Measurements from ENCODE around the gene DCAKD. TPM values are rescaled to one million over a fixed set of nuclear protein-coding genes. Genes with fewer than 3 reads are reported as not detected.

Gene DCAKD
- total RNA-seq, 1 experiment from 2014 or later, result 15.1 TPM

DNA sequence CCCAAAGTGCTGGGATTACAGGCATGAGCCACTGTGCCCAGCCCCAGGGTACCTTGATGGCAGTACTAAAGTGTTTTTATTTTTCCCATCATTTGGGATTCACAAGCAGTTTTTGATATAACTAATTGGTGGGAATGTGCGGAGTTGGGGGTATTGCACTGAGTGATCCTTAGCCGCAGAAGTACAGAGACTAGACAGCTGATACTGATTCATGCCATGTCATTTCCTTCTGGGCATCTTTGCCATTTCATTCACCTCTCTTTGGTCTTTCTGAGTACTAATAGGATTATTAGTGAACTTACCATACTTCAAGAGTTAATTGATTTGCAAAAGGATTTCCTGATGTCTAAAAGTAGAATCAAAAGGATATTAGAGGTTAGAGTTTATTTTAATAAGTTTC is 19.4 kb upstream of the DCAKD start:
- POLR2A ChIA-PET, result no interaction called here
- no peaks in the 10 kb centered on the region; the same call in 1 of the 2 replicates for H3K36me3 ChIP-seq (ENCODE audit: control insufficient read depth, insufficient read depth, low read length)

DNA sequence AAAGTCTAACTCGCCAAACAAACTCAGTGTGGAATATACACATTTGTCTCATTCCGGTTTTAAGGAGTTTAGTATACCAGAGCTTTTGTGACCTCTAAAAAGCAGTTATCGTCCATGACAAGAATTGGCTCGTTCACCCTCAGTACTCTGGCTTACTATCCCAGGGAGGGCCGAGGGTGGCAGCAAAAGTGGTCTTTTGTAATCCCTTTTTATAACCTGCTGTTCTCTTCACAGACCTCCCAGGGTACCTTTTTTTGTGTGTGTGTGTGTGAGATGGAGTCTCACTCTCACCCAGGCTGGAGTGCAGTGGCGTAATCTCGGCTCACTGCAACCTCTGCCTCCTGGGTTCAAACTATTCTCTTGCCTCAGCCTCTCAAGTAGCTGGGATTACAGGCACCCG is 18.6 kb upstream of the DCAKD start:
- H3K27me3 Mint-ChIP-seq (ENCODE audit: insufficient read depth, unreplicated experiment), result no peaks in the 10 kb centered on the region
- BruUV-seq (replicated peaks), result no TSS peak
- intact Hi-C loops (cut with micrococcal nuclease; ENCODE audit: unreplicated experiment), result no loop called here
- ChIA-PET CTCF (no interaction called here), POLR2A (no interaction called here)
- no peak overlapping the region for H3K4me3 ChIP-seq (ENCODE audit: low read depth, low read length)
- no peaks in the 10 kb centered on the region for H3K9me3 ChIP-seq
- no peaks in the 10 kb centered on the region; the same call in 1 of the 2 replicates for H3K36me3 ChIP-seq (ENCODE audit: control insufficient read depth, insufficient read depth, low read length)
- H3K4me3 Mint-ChIP-seq (ENCODE audit: unreplicated experiment), result no peak overlapping the region
- TF ChIP-seq, protein P1, sequence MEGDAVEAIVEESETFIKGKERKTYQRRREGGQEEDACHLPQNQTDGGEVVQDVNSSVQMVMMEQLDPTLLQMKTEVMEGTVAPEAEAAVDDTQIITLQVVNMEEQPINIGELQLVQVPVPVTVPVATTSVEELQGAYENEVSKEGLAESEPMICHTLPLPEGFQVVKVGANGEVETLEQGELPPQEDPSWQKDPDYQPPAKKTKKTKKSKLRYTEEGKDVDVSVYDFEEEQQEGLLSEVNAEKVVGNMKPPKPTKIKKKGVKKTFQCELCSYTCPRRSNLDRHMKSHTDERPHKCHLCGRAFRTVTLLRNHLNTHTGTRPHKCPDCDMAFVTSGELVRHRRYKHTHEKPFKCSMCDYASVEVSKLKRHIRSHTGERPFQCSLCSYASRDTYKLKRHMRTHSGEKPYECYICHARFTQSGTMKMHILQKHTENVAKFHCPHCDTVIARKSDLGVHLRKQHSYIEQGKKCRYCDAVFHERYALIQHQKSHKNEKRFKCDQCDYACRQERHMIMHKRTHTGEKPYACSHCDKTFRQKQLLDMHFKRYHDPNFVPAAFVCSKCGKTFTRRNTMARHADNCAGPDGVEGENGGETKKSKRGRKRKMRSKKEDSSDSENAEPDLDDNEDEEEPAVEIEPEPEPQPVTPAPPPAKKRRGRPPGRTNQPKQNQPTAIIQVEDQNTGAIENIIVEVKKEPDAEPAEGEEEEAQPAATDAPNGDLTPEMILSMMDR (IDR thresholded peaks at IDR 0.05; ENCODE audit: insufficient read depth in 1 of 2, low read depth in 1 of 2, low read length in 1 of 2, severe bottlenecking in 1 of 2, unreplicated experiment in 1 of 2), result no peak
- H3K4me1 ChIP-seq, result 0 out of 2 replicates have a peak, but pooled peaks cover under 1% of the 10 kb centered on the region
- no peaks in the 10 kb centered on the region for H3K27me3 ChIP-seq (replicated peaks; ENCODE audit: control insufficient read depth, insufficient read depth, low read length)
- no peaks in the 10 kb centered on the region for H3K9me3 Mint-ChIP-seq (ENCODE audit: unreplicated experiment)
- H3K27ac Mint-ChIP-seq (ENCODE audit: unreplicated experiment), result no peak overlapping the region
- DNase-seq, result no peak
- H3K36me3 Mint-ChIP-seq (ENCODE audit: insufficient read depth, unreplicated experiment), result peaks cover 47% of the 10 kb centered on the region
- H3K4me1 Mint-ChIP-seq (ENCODE audit: low read depth, unreplicated experiment), result peaks cover 1% of the 10 kb centered on the region

More for the DNA sequence above, 19.4 kb upstream of the DCAKD start:
- Histone ChIP-seq H3K9me3 (no peaks in the 10 kb centered on the region), H3K4me1 (no peaks in the 10 kb centered on the region), H3K4me3 (ENCODE audit: low read depth, low read length) (no peak overlapping the region), H3K27me3 (replicated peaks; ENCODE audit: control insufficient read depth, insufficient read depth, low read length) (no peaks in the 10 kb centered on the region)
- BruUV-seq (replicated peaks), result no TSS peak
- Mint-ChIP-seq H3K9me3 (ENCODE audit: unreplicated experiment) (no peaks in the 10 kb centered on the region), H3K27ac (ENCODE audit: unreplicated experiment) (no peak overlapping the region), H3K4me1 (ENCODE audit: low read depth, unreplicated experiment) (no peaks in the 10 kb centered on the region), H3K27me3 (ENCODE audit: insufficient read depth, unreplicated experiment) (no peaks in the 10 kb centered on the region), H3K4me3 (ENCODE audit: unreplicated experiment) (no peak overlapping the region), H3K36me3 (ENCODE audit: insufficient read depth, unreplicated experiment) (peaks cover 55% of the 10 kb centered on the region)
- DNase-seq, result no peak
- intact Hi-C loops (cut with micrococcal nuclease; ENCODE audit: unreplicated experiment), result no loop called here
- CTCF ChIA-PET, result interaction anchor here (1.1 kb wide), 1 partner anchor 65 kb away, joined by 3 read pairs; the partner anchor contains the start of gene ACBD4
- TF ChIP-seq, protein P1 (IDR thresholded peaks at IDR 0.05; ENCODE audit: insufficient read depth in 1 of 2, low read depth in 1 of 2, low read length in 1 of 2, severe bottlenecking in 1 of 2, unreplicated experiment in 1 of 2), result no peak

DNA sequence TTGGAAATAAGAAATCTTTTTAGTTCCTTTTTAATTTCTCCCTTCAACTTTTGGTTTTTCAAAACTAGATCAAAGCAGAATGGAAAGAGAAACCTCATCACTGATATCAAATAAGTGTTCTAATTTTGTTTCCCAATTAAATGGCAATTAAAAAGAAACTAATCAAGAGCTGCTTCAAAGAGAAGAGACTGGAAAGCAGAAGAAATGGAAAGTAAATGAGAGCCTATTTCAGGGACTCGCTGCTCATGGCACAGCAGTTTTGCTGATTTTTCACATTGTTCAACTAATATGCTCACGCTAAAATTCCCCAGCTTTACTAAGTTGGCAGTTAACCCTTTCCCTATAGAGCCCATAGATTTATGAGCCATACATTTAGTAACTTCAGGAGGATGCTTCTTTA is 16.2 kb upstream of the DCAKD start:
- H3K9me3 ChIP-seq, result no peaks in the 10 kb centered on the region
- Mint-ChIP-seq H3K4me1 (ENCODE audit: low read depth, unreplicated experiment) (peaks cover 13% of the 10 kb centered on the region), H3K9me3 (ENCODE audit: unreplicated experiment) (no peaks in the 10 kb centered on the region), H3K27me3 (ENCODE audit: insufficient read depth, unreplicated experiment) (no peaks in the 10 kb centered on the region), H3K4me3 (ENCODE audit: unreplicated experiment) (no peak overlapping the region), H3K36me3 (ENCODE audit: insufficient read depth, unreplicated experiment) (peaks cover 43% of the 10 kb centered on the region), H3K27ac (ENCODE audit: unreplicated experiment) (no peak overlapping the region)
- intact Hi-C loops (cut with micrococcal nuclease; ENCODE audit: unreplicated experiment), result no loop called here
- POLR2A ChIA-PET, result interaction anchor here (0.6 kb wide), 1 partner anchor 77 kb away, joined by 3 read pairs; no protein-coding TSS in a partner anchor
- no TSS peak for BruUV-seq (replicated peaks)
- TF ChIP-seq, protein P1 (IDR thresholded peaks at IDR 0.05; ENCODE audit: insufficient read depth in 1 of 2, low read depth in 1 of 2, low read length in 1 of 2, severe bottlenecking in 1 of 2, unreplicated experiment in 1 of 2), result no peak
- CTCF ChIA-PET, result no interaction called here
- no peaks in the 10 kb centered on the region for H3K27me3 ChIP-seq (replicated peaks; ENCODE audit: control insufficient read depth, insufficient read depth, low read length)
- peaks cover 10% of the 10 kb centered on the region for H3K4me1 ChIP-seq
- DNase-seq, result no peak
- H3K4me3 ChIP-seq (ENCODE audit: low read depth, low read length), result no peak overlapping the region
- no peaks in the 10 kb centered on the region; the same call in 1 of the 2 replicates for H3K36me3 ChIP-seq (ENCODE audit: control insufficient read depth, insufficient read depth, low read length)

Data from Caco-2 (cell line).